KBM-7 (cell line): Measurements from ENCODE around the gene AADACL4.
"Not testable (repeated sequence)": the region's sequence is repeated elsewhere in the genome, so short reads cannot be mapped to it uniquely, and the experiment has no call there.

Experiments
- DNase-seq: peaks from one replicate; pipeline ENCODE4 v3.0.0-alpha.2; 2015
- in situ Hi-C: fragments of 300-500 bp; cut with MboI; formaldehyde crosslinking; loops from 2 replicates; pipeline ENCODE4 v1.14.3; 2020; ENCODE audit warnings: low sequenced_read_pairs, low pct_unique_long_range_greater_than_20kb, mixed read lengths

AADACL4 gene

DNA sequence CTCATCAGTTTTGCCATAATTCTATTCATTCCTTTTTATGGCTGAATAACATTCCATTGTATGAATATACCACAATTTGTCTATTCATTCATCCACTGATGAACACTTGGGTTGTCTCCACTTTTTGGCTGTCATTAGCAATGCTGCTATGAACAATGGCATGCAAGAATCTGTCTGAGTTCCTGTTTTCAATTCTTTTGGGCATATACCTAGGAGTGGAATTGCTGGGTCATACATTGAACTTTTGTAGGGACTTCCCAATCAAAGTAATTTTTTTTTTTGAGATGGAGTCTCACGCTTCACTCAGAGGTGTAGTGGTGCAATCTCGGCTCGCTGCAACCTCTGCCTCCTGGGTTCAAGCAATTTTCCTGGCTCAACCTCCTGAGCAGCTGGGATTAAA lies 34.9 kb downstream of the AADACL4 start:
- in situ Hi-C loops, result no loop called here
- DNase-seq, result no peak

GRCh38 chr1:12690156-12690555 lies 46.3 kb downstream of the AADACL4 start:
- in situ Hi-C loops, result no loop called here
- no peak for DNase-seq

GRCh38 chr1:12692967-12693782 lies 49.3 kb downstream of the AADACL4 start:
- in situ Hi-C loops, result no loop called here
- no peak for DNase-seq

DNA sequence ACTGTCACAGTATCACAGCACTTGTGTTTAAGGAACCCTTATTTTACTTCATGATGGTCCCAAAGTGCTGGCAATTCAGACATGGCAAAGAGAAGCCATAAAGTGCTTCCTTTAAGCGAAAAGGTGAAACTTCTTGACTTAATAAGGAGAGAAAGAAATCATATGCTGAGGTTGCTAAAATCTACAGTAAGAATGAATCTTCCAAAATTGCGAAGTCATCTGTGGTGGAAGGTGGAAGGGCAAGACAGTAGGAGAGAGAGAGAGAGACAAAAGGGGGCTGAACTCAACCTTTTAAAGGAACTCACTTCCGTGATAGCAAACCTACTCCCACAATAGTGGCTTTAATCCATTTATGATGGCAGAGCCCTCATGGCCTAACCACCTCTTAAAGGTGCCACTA lies 52.8 kb downstream of the AADACL4 start:
- in situ Hi-C loops, result no loop called here
- DNase-seq, result no peak

GRCh38 chr1:12697397-12697796 lies 53.5 kb downstream of the AADACL4 start:
- in situ Hi-C loops, result no loop called here
- DNase-seq, result no peak

DNA sequence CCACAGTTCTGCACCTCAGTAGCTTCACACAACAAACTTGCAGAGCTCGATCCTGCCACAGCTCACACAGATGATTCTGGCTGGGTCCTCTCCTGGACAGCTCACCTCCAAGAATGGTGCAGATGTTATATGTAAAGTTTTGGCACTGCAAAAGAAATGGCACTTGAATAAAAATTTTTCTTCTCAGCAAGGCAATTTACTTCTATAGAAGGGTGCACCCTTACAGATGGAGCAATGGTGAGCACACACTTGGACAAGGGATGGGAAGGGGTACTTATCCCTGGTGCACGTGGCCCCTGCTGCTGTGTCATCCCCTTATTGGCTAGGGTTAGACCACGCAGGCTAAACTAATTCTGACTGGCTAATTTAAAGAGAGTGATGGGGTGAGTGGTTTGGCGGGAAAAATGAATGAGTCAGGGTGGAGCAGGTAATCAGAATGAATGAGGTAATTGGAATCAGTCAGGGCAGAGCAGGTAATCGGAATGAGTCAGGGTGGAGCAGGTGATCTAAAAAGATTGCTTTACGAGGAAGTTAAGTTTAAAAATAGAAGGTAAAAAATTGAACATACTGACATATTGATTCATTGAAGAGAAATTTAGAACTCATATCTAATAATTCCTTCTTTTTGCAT lies 60.1 kb downstream of the AADACL4 start:
- no peak for DNase-seq
- in situ Hi-C loops, result no loop called here

DNA sequence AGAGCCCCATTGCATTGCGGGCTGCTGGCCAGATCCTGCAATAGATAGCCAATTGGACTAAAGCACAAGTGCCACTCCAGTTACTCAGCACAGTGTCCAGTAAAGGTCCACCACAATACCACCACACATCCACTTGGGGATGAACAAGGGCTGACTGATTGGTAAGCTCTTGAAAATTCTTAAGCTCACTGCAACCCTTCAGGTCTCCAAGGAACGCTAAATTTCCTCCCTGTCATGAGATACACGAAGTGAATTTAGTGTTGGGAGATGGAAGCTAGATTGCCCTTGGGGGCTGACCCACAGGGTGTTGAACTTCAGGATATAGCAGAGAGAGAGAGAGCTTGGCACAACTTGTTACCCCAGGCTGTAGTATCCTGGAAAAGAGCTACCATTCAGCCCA lies 62.2 kb downstream of the AADACL4 start:
- in situ Hi-C loops, result no loop called here
- no peak for DNase-seq

DNA sequence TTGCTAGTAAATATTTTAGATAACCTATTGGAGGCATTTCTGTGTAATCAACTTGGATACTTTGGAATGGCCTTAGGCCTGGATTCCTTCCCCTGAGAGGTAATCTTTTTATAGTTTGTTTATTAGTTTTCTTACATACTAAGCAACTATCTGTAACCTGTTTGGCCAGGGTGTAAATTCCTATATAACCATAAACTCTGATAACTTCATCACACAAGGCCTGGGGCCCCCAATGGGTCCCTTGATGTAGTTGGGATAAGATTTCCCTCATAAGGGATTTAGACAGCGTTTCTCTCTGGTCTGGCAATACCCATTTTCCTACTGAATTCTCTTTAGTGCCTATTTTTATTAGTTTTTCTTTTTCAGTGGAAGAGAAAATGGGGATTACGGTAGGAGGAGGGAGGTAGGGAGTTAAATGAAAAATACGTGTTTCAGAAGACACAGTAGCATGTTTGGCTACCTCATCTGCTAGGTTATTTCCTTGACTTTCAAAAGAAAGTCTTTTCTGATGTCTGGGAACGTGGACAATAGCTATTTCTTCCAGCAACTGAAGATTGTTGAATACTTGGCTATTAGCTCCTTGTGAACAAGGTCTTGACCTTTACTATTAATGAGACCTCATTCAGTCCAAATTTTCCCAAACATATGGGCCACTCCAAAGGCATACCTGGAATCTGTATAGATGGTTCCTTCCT lies 64.7 kb downstream of the AADACL4 start:
- no peak for DNase-seq
- in situ Hi-C loops, result no loop called here

DNA sequence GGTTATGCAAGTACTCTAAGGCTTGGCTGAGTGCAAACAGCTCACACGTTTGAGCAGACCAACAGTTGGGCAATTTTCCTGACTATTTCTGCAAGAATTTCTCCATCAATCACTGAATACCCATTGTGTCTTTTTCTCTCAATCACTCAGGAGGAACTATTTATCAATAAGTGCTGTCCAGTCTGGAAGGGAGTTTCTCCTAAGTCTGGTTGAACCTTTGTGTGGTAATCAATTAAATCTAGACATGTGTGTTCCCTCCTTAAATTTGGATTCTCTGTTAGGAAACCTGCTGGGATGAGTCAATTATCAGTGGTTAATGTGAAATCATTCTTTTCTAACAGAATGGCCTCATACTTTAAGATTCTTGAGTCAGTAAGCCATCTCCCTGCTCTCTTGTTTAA lies 65.2 kb downstream of the AADACL4 start:
- in situ Hi-C loops, result no loop called here
- DNase-seq, result no peak

DNA sequence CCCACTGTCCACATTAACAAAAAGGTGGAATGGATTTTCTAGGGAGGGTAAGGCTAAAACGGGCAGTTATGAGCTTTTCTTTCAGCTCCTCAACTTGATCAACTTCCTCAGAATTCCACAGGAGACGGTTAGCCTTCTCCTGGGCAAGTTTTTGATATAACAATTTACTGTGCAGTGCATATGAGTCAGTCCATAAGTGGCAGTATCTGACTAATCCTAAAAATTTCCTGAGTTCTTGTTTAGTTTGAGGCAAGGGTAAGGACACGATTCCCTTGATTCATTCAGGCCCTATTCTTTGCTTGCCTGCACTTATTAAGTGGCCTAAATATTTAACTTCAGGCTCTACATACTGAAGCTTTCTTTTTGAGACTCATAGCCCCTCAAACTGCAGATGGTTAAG lies 65.8 kb downstream of the AADACL4 start:
- in situ Hi-C loops, result no loop called here
- no peak for DNase-seq

DNA sequence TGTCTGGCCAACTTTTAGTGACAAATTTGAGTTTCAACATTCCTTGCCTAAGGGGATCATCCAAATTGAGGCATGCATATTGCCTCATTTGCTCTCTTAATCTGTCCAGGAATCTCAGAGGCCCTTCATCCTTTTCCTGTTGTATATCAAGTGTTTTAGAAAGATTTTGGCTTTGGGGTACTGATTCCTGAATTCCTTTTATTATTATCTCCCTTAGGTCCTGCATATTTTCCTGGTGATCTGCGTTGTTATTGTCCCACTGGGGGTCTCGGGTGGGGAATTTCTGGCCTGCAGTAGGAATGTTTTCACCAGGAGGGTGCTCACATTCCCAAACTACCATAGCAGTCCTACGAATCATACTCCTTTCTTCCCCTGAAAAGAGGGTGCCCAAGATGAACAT lies 67.7 kb downstream of the AADACL4 start:
- in situ Hi-C loops, result no loop called here
- no peak for DNase-seq

GRCh38 chr1:12712076-12712475 lies 68.2 kb downstream of the AADACL4 start:
- in situ Hi-C loops, result no loop called here
- DNase-seq, result no peak

DNA sequence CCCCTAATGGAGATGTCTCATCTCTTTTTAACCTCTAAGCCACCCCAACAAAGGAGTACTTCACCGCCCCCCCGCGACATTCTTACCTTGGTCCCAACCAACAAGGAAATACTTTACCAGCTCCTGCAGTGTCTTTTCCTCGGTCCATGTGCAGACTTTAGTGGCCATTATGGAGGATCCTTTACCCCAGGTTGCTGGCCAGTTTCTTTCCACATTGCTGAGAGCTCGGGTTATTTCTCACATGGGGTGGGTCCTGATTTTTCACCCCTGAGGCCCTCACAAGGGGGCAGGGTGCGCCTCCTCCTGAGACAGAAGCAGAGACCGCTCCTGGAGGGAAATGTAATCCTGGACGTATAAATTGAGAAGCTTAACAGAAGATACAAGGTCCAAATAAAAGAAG lies 69.0 kb downstream of the AADACL4 start:
- in situ Hi-C loops, result no loop called here
- DNase-seq, result no peak

- DNase-seq, in situ Hi-C loops: not testable (repeated sequence)
These were observed 69.8 kb downstream of the AADACL4 start for GRCh38 chr1:12713651-12714050.

- no peak for DNase-seq
- in situ Hi-C loops, result no loop called here
These were observed 71.0 kb downstream of the AADACL4 start for GRCh38 chr1:12714710-12715475.

GRCh38 chr1:12715896-12716437 lies 72.1 kb downstream of the AADACL4 start, which contains the start of gene AADACL3:
Gene AADACL3 (plus strand): TSS chr1:12716110. CDS start chr1:12716177, 67 bp downstream.
- in situ Hi-C loops, result no loop called here
- no peak for DNase-seq
